Femur (tissue), 1 donor: ENCODE results near the gene TEX35.
"Not testable (repeated sequence)": the region's sequence is repeated elsewhere in the genome, so short reads cannot be mapped to it uniquely, and the experiment has no call there.

Experiments used
- DNase-seq: peaks from one replicate; pipeline ENCODE4 v3.0.0-alpha.2; 2017

TEX35 gene

GRCh38 chr1:178495741-178496409 lies 17.0 kb upstream of the TEX35 start:
- no peak for DNase-seq

GRCh38 chr1:178496410-178497135 lies 16.3 kb upstream of the TEX35 start, which contains the start of gene CLEC20A:
Gene CLEC20A, minus strand, starts transcription at chr1:178496964. Its CDS starts 25 bp downstream, at chr1:178496939.
- DNase-seq: no peak

GRCh38 chr1:178497903-178498478 lies 14.9 kb upstream of the TEX35 start:
- DNase-seq: no peak

- DNase-seq: no peak
Measured at GRCh38 chr1:178498896-178499675, 13.8 kb upstream of the TEX35 start.

- no peak for DNase-seq
Measured at GRCh38 chr1:178500091-178500770, 12.7 kb upstream of the TEX35 start.

GRCh38 chr1:178500936-178501554 lies 11.9 kb upstream of the TEX35 start:
- no peak for DNase-seq

GRCh38 chr1:178501705-178502329 lies 11.1 kb upstream of the TEX35 start:
- DNase-seq: peak; percentile 74

GRCh38 chr1:178502330-178502714 lies 10.6 kb upstream of the TEX35 start:
- DNase-seq: no peak

GRCh38 chr1:178502856-178503255 lies 10.1 kb upstream of the TEX35 start:
- no peak for DNase-seq

GRCh38 chr1:178503316-178503715 lies 9.6 kb upstream of the TEX35 start:
- DNase-seq: not testable (repeated sequence)

- no peak for DNase-seq
Measured at GRCh38 chr1:178503849-178504248, 9.1 kb upstream of the TEX35 start.

GRCh38 chr1:178504286-178504685 lies 8.6 kb upstream of the TEX35 start:
- no peak for DNase-seq

GRCh38 chr1:178506177-178506576 lies 6.7 kb upstream of the TEX35 start:
- DNase-seq: no peak

GRCh38 chr1:178506669-178507068 lies 6.2 kb upstream of the TEX35 start:
- no peak for DNase-seq

- DNase-seq: no peak
Measured at GRCh38 chr1:178509414-178510007, 3.4 kb upstream of the TEX35 start.

- no peak for DNase-seq
Measured at GRCh38 chr1:178510155-178510554, 2.8 kb upstream of the TEX35 start.

- DNase-seq: no peak
Measured at GRCh38 chr1:178513278-178513983, 522 bp downstream of the TEX35 start.

GRCh38 chr1:178516110-178516509 lies 3.2 kb downstream of the TEX35 start:
- no peak for DNase-seq

- no peak for DNase-seq
Measured at GRCh38 chr1:178518894-178519293, 6.0 kb downstream of the TEX35 start.

- no peak for DNase-seq
Measured at GRCh38 chr1:178520803-178521202, 7.9 kb downstream of the TEX35 start.

- DNase-seq: no peak
Measured at GRCh38 chr1:178521241-178521640, 8.3 kb downstream of the TEX35 start.
